Measurements from ENCODE around the gene SV2A.

DNA sequence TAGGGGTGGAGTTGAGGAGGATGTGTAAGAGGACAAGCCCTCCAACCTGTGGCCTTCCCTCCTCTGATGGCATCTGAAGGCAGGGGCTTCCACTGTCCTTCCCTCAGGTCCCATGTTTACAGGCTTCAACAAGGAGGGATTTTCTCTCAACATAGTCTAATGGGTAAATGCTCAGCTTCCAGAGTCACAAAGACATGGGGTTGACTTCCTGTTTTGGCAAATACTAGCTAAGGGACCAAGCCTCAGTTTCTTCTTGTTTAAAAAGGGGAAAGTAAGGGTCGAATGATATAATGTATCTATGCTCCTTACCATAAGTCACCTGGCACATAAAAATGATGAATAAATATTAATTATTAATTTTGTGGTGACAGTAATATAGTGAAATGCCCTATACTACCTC is 3.1 kb downstream of the SV2A start:
- no peak for TF ChIP-seq POLR2A (IDR thresholded peaks at IDR 0.05)
- TF ChIP-seq CTCF (IDR thresholded peaks at IDR 0.05) = no peak

Data from prostate gland (tissue), 2 donors.